Measurements from ENCODE around the gene TBCD. TPM values are rescaled to one million over a fixed set of nuclear protein-coding genes. Genes with fewer than 3 reads are reported as not detected.

TBCD gene
- total RNA-seq, 1 donor from 2014 or later: 31.8 TPM

- Histone ChIP-seq H3K4me1 (ENCODE audit: insufficient read depth, low read length) (no peaks in the 10 kb centered on the region), H3K4me3 (ENCODE audit: insufficient read depth, low read depth, low read length) (no peak overlapping the region), H3K4me2 (ENCODE audit: low read length) (no peak overlapping the region), H3K27ac (ENCODE audit: low read depth, low read length) (no peak overlapping the region), H2AFZ (ENCODE audit: low read depth, low read length) (no peak overlapping the region), H3K9me3 (ENCODE audit: insufficient read depth, low read depth, low read length) (no peaks in the 10 kb centered on the region), H3K79me2 (ENCODE audit: insufficient read depth, low read length) (no peaks in the 10 kb centered on the region), H3K27me3 (ENCODE audit: insufficient read depth, low read length) (no peaks in the 10 kb centered on the region), H3K9ac (ENCODE audit: low read length) (no peak overlapping the region), H3K36me3 (ENCODE audit: insufficient read depth, low read length) (no peaks in the 10 kb centered on the region), H4K20me1 (ENCODE audit: insufficient read depth, low read length) (no peaks in the 10 kb centered on the region)
- no peaks in the 10 kb centered on the region for H3K4me1 Mint-ChIP-seq (ENCODE audit: low read depth, unreplicated experiment)
- H3K27me3 Mint-ChIP-seq (ENCODE audit: low read depth, unreplicated experiment): peaks cover 2% of the 10 kb centered on the region
- H3K27ac Mint-ChIP-seq (ENCODE audit: unreplicated experiment): no peak overlapping the region
- DNase-seq (ENCODE audit: low read depth) (no peak), FAIRE-seq (no peak)
- H3K9me3 Mint-ChIP-seq (ENCODE audit: unreplicated experiment): no peaks in the 10 kb centered on the region
- no peak overlapping the region for H3K4me3 Mint-ChIP-seq (ENCODE audit: unreplicated experiment)
- TF ChIP-seq CTCF (IDR thresholded peaks at IDR 0.05; ENCODE audit: insufficient read depth, low read depth, low read length) (no peak), EZH2 (IDR thresholded peaks at IDR 0.05; ENCODE audit: insufficient read depth, low read length) (no peak)
- H3K36me3 Mint-ChIP-seq (ENCODE audit: low read depth, unreplicated experiment): peaks cover 4% of the 10 kb centered on the region
Measured at GRCh38 chr17:82909322-82909904, 157.5 kb downstream of the TBCD start.

- Histone ChIP-seq H3K9ac (ENCODE audit: low read length) (no peak overlapping the region), H3K36me3 (ENCODE audit: insufficient read depth, low read length) (no peaks in the 10 kb centered on the region), H3K27me3 (ENCODE audit: insufficient read depth, low read length) (no peaks in the 10 kb centered on the region), H4K20me1 (ENCODE audit: insufficient read depth, low read length) (no peaks in the 10 kb centered on the region), H3K27ac (ENCODE audit: low read depth, low read length) (no peak overlapping the region), H3K9me3 (ENCODE audit: insufficient read depth, low read depth, low read length) (no peaks in the 10 kb centered on the region), H3K4me2 (ENCODE audit: low read length) (no peak overlapping the region), H3K79me2 (ENCODE audit: insufficient read depth, low read length) (no peaks in the 10 kb centered on the region), H3K4me1 (ENCODE audit: insufficient read depth, low read length) (no peaks in the 10 kb centered on the region), H2AFZ (ENCODE audit: low read depth, low read length) (no peak overlapping the region), H3K4me3 (ENCODE audit: insufficient read depth, low read depth, low read length) (no peak overlapping the region)
- Mint-ChIP-seq H3K4me3 (ENCODE audit: unreplicated experiment) (no peak overlapping the region), H3K4me1 (ENCODE audit: low read depth, unreplicated experiment) (no peaks in the 10 kb centered on the region), H3K36me3 (ENCODE audit: low read depth, unreplicated experiment) (peaks cover 9% of the 10 kb centered on the region), H3K27me3 (ENCODE audit: low read depth, unreplicated experiment) (peaks cover 2% of the 10 kb centered on the region), H3K27ac (ENCODE audit: unreplicated experiment) (no peak overlapping the region), H3K9me3 (ENCODE audit: unreplicated experiment) (no peaks in the 10 kb centered on the region)
- TF ChIP-seq CTCF (IDR thresholded peaks at IDR 0.05; ENCODE audit: insufficient read depth, low read depth, low read length) (no peak), EZH2 (IDR thresholded peaks at IDR 0.05; ENCODE audit: insufficient read depth, low read length) (no peak)
- FAIRE-seq: no peak
- DNase-seq (ENCODE audit: low read depth): no peak
Measured at GRCh38 chr17:82910041-82910481, 158.2 kb downstream of the TBCD start.

GRCh38 chr17:82910770-82911169, 158.9 kb downstream of the TBCD start:
- no peak overlapping the region for H3K4me3 Mint-ChIP-seq (ENCODE audit: unreplicated experiment)
- H3K9me3 Mint-ChIP-seq (ENCODE audit: unreplicated experiment): no peaks in the 10 kb centered on the region
- no peaks in the 10 kb centered on the region for H3K36me3 ChIP-seq (ENCODE audit: insufficient read depth, low read length)
- H2AFZ ChIP-seq (ENCODE audit: low read depth, low read length): no peak overlapping the region
- H3K4me1 ChIP-seq (ENCODE audit: insufficient read depth, low read length): no peaks in the 10 kb centered on the region
- no peaks in the 10 kb centered on the region for H3K4me1 Mint-ChIP-seq (ENCODE audit: low read depth, unreplicated experiment)
- H3K36me3 Mint-ChIP-seq (ENCODE audit: low read depth, unreplicated experiment): peaks cover 9% of the 10 kb centered on the region
- no peaks in the 10 kb centered on the region for H4K20me1 ChIP-seq (ENCODE audit: insufficient read depth, low read length)
- no peaks in the 10 kb centered on the region for H3K27me3 ChIP-seq (ENCODE audit: insufficient read depth, low read length)
- H3K27me3 Mint-ChIP-seq (ENCODE audit: low read depth, unreplicated experiment): peaks cover 2% of the 10 kb centered on the region
- no peak overlapping the region for H3K4me2 ChIP-seq (ENCODE audit: low read length)
- no peaks in the 10 kb centered on the region for H3K79me2 ChIP-seq (ENCODE audit: insufficient read depth, low read length)
- H3K9ac ChIP-seq (ENCODE audit: low read length): no peak overlapping the region
- no peak overlapping the region for H3K4me3 ChIP-seq (ENCODE audit: insufficient read depth, low read depth, low read length)
- no peak overlapping the region for H3K27ac Mint-ChIP-seq (ENCODE audit: unreplicated experiment)
- no peak overlapping the region for H3K27ac ChIP-seq (ENCODE audit: low read depth, low read length)
- FAIRE-seq (no peak), DNase-seq (ENCODE audit: low read depth) (no peak)
- TF ChIP-seq EZH2 (IDR thresholded peaks at IDR 0.05; ENCODE audit: insufficient read depth, low read length) (no peak), CTCF (IDR thresholded peaks at IDR 0.05; ENCODE audit: insufficient read depth, low read depth, low read length) (no peak)
- no peaks in the 10 kb centered on the region for H3K9me3 ChIP-seq (ENCODE audit: insufficient read depth, low read depth, low read length)
